Peyer's patch (tissue), 4 donors: ENCODE measurements around the gene OTUB1.

Experiments used
- CTCF ChIP-seq, 6 experiments: fragments of 450-650 bp in 4 of 6; fragments of 200-600 bp in 2 of 6; sonication (generic) in 1 of 6; IDR thresholded peaks; one replicate each; pipeline ENCODE4 v1.5.1; 2017 to 2019; ENCODE audit warnings: antibody characterized with exemption in 6 of 6, mild to moderate bottlenecking in 3 of 6, moderate library complexity in 1 of 6
- POLR2A ChIP-seq, 2 donors: fragments of 450-650 bp; IDR thresholded peaks; one replicate each; pipeline ENCODE4 v1.5.1; 2017; ENCODE audit warnings: antibody characterized with exemption in 2 of 2, mild to moderate bottlenecking in 2 of 2, moderate library complexity in 2 of 2

DNA sequence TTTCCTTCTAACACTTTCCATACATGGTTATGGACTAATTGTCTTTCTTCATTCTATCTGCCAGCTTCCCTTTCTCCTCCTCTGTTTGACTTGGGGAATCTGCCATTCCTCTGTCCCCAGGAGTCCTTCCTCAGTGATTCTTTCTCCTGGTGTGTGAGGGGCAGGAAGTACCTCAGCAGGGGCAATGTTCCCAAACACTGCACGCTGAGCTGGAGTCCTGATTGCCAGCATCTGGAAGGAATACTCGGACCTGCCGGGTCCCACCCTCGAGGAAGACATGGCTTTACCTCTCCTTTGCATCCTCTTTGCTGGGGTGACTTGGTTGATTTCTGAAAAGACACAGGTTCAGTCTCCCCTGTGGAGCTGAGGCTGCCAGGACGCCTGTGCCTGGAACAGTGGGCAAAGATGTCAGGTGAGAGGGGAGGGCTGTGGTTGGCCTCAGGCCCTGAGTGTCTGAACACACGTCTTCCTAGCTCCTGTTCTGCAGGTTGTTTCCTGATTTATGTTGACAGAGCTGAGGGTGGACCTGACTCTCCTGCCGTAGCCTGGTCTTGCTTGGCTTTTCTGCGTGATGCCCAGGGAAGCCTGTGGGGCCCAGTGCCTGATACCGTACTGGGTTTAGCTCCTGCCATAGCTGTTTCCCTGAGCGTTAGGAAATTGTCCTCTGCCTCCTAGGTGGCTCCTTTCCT lies 7.5 kb upstream of the OTUB1 start:
- no peak for TF ChIP-seq CTCF (IDR thresholded peaks at IDR 0.05)
- TF ChIP-seq POLR2A (IDR thresholded peaks at IDR 0.05) = no peak
